Islet precursor cell (in vitro differentiated cells): ENCODE results near the gene SENP1.
A peak's percentile ranks its signal among the peaks of the same experiment; 100 is the strongest.

ENCODE experiments used
- DNase-seq: peaks from one replicate; pipeline ENCODE4 v3.0.0-alpha.2; 2018

Gene SENP1

DNA sequence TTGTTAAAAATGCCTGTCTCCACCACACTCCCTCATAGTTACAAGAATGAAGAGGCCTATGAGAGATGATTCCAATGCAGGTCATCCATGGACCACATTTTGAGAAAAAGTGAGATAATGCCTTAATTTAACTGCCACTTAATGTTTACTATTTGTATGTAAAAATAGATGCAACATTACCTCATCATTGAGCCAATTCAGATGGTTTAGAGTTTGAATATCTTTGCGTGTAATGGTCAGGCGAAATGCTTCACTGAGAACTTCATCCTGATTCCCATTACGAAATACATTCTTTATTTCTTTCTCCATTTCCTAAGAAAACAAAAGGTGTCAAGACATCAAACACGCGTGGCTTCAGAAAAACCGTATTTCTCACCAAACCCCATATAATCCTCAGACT lies 42.3 kb downstream of the SENP1 start:
- no peak for DNase-seq

DNA sequence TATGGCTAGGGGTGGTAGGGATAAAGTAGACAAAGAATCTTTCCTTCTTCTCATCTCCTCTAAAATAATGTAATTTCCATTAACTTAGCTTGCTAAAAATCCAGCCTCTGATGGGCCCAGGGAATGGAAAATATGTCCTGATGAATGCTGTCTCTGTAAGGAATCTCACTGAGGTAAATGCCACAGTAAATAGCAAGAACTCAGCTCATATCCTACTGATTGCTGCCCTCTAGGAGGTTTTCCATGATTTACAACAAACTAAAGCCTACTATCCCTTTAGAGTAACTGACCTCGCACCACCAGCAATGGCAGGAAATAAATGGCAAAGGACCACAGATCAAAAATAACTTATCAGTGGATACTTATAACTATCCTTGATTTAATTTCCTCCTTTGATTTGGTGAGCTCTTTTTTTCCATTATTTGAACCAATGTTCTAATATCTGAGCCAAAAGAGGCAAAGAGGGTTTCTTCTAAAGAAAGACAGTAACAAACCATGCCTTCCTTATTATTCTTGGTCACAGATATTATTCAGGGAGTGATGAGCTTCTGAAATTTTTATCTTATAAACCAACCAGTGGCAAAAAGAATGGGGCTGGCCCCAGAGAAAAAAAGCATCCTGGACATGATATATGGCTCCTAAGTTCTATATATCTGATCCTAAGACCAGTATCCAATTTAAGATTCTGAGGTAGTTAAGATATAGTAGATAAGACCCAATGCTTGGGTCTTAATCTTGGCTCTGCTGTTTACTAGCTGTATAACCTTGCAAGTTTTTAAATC lies 43.8 kb downstream of the SENP1 start:
- no peak for DNase-seq

DNA sequence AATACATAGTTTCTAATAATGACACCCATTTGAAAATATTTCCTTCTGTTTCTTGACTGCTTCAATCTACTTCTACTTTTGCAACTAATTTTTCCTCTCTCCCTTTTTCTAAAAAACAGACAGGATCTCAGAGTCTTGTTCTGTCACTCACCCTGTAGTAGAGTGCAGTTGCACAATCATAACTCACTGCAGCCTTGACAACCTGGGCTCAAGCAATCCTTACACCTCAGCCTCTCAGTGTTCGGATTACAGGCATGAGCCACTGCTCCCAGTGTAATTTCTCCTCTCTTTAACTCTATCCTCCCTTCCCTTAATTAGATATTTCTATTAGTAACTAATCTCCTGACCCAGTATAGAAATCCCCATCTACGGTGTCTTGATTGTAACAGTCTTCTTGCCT lies 45.4 kb downstream of the SENP1 start:
- no peak for DNase-seq

DNA sequence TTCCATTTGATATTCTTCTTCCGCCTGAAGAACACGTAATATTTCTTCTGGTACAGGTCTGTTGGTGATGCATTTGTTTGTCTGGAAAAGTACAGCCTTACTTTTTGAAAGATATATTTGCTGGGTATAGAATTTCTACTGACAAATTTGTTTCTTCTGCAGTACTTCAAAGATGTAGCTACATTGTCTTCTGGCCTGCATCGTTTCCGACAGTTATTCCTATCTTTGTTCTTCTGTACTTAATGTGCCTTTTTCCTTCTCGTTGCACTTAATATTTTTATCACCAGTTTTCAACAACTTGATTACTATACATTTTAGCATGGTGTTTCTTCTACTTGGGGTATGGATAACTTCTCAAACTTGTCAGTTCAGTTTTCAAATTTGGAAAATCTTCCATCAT lies 47.1 kb downstream of the SENP1 start:
- no peak for DNase-seq

DNA sequence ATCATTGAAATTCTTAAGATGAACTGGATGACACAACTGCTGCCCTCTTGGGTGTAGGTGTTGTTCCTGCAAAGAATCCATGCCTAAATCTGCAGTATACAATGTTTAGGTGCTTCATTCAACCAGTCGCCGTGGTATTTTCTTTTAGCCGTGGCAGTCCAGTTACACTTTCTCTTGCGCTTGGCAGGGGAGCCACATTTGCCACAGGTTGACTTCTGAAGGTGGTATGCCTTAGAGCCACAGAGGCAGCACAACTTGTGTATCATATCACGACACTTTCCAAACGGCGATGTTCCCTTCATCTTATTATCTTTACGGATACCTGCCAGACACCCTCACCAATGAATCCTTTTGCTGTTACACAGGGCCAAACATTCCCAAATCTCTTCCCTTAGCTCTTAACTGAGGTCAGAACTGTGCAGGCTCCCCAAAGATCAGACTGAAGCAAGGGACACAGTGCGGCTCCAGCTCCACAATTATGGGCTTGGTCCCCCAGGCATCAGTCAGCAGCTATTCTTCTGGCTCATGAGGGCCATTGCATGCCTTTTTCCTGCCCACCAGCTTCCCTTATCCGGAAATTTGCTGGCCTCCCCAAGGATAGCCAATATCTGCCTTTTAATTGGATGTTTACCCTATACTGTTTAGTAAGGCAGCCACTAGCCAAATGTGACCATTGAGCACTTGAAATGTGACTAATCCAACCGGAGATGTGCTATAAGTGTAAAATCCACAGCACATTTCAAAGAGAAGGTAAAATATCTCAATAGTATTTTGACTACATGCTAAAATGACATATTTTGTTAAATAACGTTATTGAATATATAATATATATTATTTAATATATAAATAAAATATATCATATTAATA lies 50.7 kb downstream of the SENP1 start:
- no peak for DNase-seq

DNA sequence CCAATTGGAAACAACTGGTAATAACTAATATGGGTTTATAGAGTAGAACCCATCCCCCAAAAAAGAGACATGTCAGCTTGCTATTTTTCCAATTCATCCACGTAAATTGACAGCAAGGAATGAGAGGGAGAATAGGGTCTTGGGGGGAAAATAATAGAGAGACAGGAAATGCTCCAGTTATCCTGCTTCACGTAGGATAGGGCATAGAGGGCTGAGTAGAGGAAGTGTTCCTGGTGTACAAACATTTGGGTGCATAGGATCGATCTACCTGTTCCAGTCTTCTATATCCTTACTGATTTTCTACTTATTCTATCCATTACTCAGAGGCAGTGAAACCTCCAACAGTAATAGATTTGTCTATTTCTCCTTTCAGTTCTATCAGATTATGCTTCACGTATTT lies 52.0 kb downstream of the SENP1 start:
- no peak for DNase-seq

DNA sequence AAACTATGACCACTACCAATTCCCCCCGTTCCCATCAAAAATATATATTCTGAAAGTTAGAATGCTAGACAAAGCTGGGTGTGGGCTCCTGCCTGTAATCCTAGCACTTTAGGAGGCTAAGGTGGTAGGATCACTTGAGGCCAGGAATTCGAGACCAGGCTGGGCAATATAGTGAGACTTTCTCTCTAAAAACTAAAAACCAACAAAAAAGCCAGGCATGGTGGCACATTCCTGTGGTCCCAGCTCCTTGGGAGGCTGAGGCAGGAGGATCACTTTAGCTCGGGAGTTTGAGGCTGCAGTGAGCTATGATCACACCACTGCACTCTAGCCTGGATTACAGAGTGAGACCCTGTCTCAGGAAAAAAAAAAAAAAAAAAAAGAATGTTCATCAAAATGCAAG lies 52.8 kb downstream of the SENP1 start:
- DNase-seq = no peak

DNA sequence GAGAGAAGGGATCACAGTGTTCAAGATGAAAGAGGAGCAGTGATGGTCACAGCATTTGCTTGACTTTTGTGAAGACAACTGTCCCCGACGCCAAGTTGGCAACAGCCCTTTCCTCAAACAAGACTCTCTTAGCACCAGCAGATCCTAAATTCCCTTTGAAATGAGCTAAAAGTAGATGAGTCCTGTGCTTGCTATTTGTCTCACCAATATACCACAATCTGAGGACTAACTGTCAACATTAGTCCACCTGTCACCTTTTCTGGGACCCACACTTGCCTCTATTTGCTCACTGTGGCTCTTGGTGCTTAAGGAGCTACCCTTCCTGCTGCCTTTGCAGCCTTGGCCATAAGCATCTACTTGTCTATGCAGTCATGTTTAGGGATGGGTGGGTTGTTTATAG lies 54.2 kb downstream of the SENP1 start:
- no peak for DNase-seq

DNA sequence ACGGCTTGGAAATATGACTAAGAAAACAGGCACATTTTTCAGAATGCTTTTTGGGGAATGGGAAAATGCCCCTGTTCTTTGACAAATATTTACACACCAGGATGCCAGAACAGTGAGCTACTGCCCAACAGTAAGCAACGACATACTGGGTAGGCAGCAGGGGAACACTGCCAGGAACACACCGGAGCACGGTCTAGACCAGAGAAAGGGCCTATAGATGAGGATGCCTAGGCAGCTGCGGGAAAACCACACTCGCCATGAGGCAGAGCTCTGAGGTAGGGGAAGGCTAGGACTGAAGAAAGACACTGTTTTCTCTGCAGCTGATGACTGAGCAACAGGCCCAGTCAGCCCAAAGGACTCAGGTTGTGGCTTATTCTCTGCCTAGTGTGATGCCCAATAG lies 55.7 kb downstream of the SENP1 start:
- DNase-seq = no peak

DNA sequence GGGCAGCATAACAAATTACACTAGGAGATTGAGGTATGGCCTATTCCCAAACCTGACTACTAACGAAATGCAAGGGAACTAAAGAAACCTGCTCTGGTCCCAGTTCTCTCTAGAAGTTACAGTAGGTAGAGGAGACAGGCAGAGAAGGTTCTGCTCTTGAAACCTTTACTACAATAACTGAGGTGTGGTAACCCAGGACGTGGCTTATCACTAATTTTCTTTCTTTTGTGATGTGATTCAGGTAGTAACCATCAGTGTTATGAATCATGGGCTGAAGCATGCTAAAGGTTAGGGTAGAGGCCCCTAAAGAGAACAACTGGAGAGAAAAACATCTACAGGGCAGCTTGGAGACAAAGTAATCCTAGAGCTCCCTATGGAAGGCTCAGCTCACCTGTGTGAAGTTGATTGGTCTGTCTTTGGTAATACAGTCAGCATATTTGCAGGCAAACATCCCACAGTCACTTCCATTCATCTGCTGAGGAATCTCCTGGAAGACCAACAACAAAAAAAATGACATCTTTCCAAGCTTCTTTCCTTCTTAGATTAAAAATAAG lies 59.8 kb downstream of the SENP1 start:
- no peak for DNase-seq

DNA sequence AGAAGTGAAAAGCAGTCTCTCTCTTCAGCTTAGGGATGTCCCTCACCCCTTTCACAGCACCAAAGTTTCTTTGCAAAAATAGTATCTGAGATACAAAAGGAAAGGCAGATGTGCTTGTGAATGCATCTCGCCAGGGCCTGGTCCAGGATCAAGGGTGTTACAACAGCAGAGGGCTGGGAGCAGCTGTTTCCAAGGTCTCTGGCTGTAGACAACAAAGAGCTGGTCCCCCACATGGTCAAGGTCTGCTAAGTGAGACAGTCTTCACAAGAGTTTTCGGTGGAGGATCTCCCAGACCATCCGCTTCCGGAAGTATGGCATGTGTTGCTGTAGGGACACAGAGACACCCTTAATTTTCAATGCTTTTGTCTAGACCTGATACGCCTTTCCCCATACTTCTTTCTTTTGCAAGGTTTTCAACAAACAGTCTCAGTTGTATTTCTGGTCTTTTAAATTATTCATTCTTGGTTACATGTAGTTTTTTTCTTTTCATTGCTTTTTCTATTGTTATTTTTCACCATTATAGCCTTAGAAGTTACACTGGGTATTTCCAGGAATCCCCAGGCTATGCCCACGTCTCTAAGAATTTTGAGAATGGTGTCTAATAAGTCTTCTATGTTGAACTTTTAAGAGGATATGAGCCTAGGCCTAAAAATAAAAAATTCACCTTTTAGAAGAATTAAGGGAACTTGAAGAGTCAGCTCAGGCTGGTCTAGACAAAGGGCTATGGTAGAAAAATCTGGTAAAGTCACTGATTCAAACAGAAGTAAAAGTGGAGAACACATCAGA lies 60.6 kb downstream of the SENP1 start:
- DNase-seq = no peak

DNA sequence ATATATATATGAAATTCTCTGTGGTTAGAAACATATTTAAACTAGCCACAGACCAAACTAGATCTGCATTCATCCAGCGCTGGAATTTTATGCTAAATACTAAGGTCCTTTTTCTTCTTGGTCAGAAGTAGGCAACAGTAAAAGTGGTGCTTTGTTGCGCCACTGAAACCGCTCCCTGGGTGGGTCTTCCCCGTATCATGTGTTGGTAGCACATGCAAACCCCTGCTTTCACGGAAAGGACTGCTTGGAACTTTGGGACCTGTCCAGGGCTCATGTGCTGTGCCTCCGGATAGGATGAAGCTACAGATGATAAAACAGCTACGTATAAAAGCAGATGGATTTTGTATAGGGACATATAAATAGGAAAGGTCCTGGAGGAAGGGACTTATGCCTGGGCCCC lies 61.5 kb downstream of the SENP1 start:
- DNase-seq = no peak

DNA sequence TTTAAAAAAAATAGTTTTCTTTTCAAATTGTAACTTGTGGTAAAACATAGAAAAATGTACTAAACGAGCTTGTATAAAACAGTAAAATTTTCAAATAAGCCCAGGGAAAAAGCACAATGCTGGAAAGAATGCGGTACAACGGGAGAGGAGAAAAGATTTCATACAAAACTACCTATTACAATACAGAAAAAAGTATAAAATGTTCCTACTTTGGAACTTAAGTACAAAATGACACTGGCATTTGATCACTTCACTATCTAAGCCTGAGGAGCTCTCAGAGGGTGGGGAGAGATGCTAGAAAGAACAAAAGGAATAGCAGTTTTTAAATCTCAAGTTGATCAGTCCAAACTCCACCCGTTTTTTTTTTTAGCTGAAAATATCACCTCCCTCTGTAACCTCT lies 62.1 kb downstream of the SENP1 start:
- no peak for DNase-seq

DNA sequence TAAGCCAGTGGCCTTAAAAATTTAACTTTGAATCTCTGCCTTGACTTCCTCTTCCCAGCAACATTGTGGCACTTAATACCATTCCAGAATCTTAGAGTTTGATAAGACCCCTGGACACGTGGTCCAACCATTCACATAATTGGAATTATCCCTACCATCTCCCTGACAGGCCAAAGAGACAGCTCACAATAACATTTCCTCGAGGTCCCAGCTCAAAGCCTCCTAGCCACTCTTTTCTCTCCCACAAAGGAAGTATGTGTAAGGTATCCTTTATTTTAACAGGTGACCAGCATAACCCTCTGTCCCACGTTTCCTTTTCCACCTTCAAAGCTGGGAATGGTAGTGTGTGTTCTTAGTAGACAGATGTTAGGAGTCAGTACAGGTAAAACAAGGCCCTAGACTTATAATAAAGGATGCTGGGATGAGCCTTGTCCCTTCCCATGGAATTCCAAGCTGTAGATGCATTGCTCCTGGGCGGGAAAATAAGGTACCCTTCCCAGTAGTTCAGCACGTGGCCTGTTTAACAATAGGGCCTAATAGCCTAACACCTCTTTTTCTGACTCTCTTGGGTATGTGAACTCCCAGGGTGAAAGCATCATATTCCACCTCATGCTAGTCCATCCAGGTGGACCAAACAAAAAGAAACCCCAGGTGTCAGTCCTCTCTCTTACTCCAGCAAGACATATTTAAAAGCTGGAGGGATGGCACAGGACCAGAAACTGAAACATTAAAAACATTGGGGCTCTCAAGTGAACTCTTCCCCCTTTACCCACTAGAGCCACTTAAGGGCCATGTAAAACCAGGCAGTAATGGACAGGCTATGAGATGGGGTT lies 64.1 kb downstream of the SENP1 start:
- peak; percentile 36 for DNase-seq

DNA sequence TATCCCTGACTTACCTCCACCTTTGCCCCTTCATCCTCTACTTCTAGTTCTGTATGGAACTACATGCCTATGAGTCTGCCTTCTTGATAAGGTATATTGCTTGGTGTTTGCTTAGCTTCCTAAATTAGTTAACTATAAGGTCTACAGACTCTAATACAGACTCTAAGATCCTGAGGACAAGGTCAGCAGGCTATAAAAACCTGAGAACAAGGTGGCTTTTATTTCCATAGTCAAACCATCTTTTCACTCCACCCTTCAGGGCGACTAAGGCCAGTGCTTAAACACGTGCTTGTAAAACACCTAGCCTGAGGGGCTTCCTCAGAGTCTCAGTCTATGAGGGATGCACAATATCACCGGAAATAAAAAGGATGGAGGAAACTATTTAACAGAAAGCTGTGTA lies 65.5 kb downstream of the SENP1 start:
- DNase-seq = no peak

DNA sequence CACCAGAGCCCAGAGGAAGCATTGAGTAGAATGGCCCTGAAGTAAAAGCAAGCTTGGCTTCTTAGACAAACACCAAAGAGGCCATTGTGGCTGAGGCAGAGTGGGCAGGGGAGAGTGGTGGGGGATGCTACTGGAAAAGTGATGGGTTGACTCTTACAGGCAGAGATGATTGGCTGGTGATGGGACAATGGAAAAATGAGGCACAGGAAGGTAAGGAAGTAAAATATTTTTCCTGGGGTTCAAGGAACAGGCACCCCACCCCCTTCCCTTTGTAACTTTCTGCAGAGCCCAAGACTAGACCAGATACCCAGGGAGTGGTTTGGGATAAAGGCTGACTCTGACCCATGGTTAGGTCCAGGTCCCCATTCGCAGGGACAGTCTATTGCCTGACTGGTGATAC lies 66.7 kb downstream of the SENP1 start:
- DNase-seq = no peak

DNA sequence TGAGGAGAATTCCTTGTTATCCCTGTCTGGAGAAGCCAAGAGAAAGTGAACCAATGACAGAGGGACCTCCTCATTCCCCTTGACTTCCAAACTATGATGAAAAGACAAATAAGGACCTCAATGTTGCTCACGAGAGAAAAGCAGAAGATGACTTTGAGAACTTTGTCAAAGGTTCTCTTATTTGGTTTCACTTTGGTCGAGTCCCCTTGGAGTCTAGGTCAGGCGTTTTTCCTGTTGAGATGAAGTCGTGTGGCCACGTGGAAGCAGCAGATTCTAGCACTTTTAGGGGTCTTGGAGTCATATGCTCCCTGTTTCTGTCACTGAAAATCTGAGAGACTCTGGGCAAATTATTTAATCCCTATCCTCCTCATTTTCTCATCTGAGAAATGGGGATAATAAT lies 67.8 kb downstream of the SENP1 start:
- DNase-seq = no peak

DNA sequence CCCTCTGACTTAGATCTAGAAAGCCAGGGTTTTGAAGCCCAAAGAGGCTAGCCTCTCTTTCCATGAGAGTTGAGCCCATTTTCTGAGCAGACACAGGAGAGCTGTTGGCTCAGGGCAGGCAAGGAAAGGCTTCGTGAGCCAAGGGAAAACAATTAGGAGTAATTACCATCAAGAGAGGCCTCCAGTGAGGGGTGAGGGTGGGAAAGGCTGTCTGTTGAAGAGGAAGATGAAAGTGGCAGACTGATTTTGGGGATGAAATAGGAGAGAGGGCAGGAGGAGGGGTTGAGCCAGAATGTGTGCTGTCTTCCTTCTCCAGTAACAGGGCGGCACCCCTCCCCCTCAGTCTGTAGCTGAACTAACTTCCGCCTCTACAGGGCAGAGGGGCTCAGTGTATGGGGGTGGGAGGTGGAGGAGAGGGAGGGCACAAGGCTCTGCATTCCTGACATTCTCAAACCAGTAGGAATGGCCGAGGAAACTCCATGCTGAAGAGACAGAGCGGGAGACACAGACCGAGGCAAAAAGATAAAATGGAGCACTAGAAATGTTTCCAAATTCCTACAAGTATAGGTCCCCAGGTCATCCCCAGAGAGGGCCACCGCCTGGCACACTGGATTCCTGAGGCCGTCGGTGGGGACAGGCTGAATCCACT lies 68.5 kb downstream of the SENP1 start:
- peak; percentile 99 for DNase-seq

DNA sequence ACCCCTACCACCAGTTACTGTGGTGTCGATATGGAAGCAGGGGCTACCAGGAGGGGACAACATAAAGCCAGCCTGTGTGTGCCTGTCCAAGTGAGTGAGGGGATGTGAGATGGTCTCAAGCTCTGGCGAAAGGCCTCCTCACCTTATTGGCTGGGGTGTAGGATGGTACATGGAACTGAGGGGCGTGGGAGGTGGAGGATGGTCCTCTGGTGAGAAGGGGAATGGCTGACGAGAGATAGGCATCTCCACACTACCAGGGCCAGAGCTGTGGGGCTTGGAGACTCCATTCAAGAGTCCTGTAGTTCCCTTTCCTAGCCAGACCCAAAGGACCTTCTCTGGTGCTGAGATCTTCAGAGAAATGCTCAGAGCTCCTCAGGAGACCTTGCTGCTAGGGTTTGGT lies 69.1 kb downstream of the SENP1 start:
- DNase-seq = no peak

DNA sequence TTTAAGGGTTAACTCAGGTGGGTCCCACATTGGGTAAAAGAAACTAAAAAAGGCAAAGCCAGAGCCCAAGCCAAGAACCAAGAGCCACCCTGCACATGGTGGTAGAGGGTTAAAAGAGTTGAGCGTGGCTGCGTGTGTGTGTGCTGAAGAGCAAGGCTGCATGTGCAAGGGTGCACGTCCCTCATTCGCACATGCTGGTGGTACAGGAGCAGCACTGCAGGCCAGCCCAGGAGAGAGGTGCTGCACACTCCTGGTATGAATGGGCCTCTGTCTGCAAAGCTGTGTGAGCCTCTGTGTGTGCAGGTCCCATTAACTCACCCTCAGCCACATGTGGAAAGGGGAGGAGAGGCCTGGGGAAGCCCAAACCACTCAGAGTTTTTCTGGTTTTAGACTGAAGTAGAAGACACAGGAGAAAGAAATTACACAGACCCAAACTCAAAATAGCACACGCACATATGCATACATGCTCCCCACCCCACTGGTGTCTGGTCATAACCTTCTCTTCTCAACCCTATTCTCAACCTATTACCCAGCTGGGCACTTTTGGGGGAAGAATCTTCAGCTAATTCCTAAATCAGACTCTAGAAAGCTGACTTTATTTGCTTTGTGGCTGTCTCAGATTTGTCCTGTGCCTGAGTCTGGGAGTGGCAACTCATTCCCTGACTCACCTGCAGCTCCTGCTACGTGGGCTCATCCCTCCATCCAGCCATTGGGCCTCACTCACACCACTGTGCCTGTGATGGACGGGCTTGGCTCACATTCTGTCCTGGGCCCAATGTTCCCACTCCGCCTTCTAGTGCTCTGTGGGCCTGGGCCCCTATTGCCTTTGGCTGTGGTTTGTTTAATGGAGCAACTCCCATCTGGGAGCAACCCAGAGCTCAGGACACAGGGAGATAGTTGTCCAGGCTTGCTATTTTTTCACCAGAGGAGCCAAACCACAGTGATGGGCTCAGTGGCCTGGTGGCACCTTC lies 70.8 kb downstream of the SENP1 start:
- peak; percentile 89 for DNase-seq

DNA sequence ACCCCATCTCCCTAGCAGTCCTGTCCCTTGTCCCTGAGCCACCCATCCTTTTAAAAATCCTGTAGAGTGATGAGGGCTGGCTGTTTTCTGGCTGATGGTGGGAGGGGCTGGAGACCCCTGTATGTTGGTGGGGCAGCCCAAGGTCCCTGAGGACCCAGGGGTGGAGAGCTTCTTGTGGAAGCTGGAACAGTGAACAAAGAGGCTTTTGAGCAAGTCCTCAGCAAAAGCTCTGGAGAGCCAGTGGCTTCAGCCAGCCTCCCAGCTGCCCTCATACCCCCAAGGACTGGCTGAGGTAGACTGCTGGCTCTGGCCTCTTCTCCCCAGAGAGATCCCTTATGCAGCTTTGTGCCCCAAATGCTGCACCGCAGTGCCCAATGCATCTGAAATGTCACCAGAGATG lies 72.4 kb downstream of the SENP1 start:
- peak; percentile 58 for DNase-seq
